ENCODE measurements around the gene IGLL1.

IGLL1 gene

DNA sequence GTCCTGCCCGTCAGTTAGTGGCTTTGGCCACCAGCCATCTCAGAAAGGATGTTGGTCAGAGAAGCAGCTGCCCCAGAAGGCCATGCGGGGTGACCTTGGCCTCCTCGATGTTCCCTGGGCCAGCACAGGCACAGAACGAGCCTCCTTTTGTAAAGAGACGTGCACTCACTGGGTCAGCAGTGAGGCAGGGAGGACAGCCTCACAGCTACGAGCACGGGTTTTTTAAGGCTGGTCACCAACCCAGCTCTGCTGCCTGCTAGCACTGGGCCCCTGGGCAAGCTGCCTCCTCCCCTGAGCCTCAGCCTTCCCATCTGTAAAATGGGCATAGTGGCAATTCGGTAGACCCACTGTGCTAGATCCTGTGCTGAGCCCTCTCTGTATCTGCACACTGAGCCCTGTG, 10.8 kb downstream of the IGLL1 start:
- TF ChIP-seq, protein P1, sequence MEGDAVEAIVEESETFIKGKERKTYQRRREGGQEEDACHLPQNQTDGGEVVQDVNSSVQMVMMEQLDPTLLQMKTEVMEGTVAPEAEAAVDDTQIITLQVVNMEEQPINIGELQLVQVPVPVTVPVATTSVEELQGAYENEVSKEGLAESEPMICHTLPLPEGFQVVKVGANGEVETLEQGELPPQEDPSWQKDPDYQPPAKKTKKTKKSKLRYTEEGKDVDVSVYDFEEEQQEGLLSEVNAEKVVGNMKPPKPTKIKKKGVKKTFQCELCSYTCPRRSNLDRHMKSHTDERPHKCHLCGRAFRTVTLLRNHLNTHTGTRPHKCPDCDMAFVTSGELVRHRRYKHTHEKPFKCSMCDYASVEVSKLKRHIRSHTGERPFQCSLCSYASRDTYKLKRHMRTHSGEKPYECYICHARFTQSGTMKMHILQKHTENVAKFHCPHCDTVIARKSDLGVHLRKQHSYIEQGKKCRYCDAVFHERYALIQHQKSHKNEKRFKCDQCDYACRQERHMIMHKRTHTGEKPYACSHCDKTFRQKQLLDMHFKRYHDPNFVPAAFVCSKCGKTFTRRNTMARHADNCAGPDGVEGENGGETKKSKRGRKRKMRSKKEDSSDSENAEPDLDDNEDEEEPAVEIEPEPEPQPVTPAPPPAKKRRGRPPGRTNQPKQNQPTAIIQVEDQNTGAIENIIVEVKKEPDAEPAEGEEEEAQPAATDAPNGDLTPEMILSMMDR (conservative IDR thresholded peaks at IDR 0.05; ENCODE audit: low read depth) = no peak
- H3K27ac ChIP-seq = no peak overlapping the region
- CTCF ChIA-PET = no interaction called here
- POLR2A ChIA-PET (ENCODE audit: low non-redundant PET) = no interaction called here
- no peak for DNase-seq (ENCODE audit: low spot score)

DNA sequence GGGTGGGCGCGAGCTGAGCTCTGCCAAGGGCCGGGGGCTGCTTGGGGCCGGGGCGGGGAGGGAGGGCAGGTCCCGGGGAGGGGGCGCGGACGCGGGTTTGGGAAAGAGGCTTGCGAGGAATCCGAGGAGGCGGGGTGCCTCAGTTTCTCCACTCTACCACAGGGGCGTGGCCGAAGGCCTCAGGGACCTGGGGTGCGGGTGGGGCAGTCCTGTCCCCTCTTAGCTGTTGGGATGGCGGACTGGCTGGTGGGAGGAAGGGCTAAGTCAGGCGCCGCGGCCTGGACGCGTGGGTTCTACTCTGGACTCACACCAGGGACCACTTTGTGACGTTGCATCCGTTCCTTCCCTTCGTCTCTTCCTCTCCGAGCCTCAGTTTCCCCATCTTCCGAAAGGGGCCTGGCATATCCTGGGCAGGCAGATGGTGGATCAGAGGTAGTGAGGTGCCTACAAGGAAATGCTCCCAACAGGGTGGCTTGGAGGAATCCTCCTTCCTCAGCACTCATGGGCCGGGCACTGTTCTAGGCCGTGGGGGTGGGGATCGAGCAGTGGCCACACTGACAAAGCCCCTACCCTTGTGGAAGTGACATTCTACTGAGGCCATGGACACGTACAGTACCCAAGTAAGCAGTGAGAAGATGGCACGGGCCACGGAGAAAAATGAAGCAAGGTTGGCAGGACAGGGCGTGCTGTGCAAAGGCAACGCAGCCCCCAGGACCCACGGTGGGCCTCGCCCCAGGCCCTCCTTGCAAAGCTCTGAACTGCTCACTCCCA, 13.2 kb downstream of the IGLL1 start:
- ChIA-PET CTCF (interaction anchor here (0.6 kb wide), 1 partner anchor 11 kb away, joined by 3 read pairs; no protein-coding TSS in a partner anchor), POLR2A (ENCODE audit: low non-redundant PET) (no interaction called here)
- no peak for DNase-seq (ENCODE audit: low spot score)
- no peak overlapping the region for H3K27ac ChIP-seq
- TF ChIP-seq, protein P1 (conservative IDR thresholded peaks at IDR 0.05; ENCODE audit: low read depth) = no peak

DNA sequence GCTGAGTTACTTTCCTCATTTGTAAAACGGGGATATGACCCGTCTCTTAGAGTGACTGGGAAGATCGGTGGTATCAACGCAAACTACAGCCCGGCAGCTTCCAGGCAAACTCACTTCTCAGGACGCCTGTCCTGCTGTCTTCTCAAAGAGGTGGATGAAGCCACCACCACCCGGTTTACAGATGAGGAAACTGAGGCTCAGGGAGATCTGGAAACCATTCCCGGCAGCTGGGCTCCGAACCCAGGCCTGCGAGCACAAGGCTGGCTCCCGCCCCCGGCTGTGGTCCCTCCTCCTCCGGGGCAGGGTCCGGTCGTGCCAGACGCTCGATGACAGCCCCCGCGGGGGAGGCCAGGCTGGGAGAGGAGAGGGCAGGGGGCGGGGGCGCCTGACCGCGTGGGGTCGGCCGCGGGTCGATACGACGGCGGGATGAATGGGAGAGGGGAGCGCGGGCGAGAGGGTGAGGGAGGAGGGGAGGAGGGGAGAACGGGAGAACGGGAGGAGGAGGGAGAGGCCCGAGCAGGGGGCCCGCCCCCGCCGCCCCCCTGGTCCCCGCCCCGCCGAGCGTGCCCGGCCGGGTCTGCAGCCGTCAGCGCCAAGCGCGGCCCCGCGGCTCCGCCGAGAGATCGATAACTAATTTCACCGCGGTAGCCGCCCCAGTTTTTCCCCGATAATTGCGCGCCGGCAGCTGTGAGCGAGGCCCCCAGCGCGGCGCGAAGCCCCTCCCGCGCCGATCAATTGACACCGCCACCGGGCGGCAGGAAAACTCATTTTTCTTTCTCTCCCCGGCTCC, 14.0 kb downstream of the IGLL1 start:
- no peak for DNase-seq (ENCODE audit: low spot score)
- TF ChIP-seq, protein P1 (conservative IDR thresholded peaks at IDR 0.05; ENCODE audit: low read depth) = no peak
- ChIA-PET CTCF (interaction anchor here (0.6 kb wide), 1 partner anchor 12 kb away, joined by 3 read pairs; no protein-coding TSS in a partner anchor), POLR2A (ENCODE audit: low non-redundant PET) (no interaction called here)
- no peak overlapping the region for H3K27ac ChIP-seq

DNA sequence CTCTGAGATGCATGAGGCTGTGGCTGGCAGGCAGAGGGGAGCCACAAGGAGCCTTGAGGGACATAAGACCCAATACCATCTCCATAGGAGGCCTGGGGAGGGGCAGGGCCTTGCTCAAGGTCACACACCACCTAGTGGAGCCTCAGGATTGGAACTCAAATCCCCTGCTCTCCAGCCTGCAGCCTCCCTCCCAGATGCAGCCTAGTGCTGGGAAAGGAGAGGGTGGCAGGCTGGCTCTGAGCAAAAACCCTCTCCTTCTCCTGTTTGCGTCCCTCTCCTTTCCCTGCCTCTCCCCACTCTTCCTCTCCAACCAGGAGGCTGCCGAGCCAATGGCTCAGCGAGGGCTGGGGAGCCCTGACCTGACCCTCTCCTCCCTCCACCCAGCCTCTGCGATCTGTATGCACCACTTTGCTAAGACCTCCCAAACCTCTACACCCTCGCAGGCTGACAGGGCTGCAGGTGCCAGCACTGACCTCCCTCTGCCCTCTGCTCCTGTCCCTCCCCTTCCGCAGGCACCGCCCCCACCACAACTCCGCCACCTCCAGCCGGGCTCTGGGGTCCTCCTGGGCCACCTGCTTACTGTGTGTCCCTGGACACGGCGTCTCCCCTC, 14.7 kb downstream of the IGLL1 start:
- CTCF ChIA-PET = no interaction called here
- POLR2A ChIA-PET (ENCODE audit: low non-redundant PET) = no interaction called here
- no peak for DNase-seq (ENCODE audit: low spot score)
- H3K27ac ChIP-seq = no peak overlapping the region
- TF ChIP-seq, protein P1 (conservative IDR thresholded peaks at IDR 0.05; ENCODE audit: low read depth) = no peak

DNA sequence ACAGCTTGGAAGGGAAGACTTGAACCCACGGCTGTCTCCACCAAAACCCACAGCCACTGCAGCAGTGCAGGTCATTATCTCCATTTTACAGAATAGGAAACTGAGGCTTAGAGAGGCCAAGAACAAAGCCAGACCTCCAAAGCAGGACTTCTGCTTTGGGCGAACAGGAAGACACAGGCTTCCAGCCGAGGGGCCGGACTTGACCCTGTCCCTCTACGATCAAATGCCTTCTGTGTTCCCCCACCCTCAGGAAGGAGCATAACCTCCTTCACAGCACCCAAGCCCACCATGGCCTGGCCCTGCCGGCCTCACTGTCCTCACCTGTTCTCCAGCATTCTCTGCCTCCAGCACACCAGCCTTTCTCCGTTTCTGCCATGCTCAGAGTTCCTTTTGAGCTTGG, 15.8 kb downstream of the IGLL1 start:
- DNase-seq (ENCODE audit: low spot score) = no peak
- ChIA-PET CTCF (no interaction called here), POLR2A (ENCODE audit: low non-redundant PET) (no interaction called here)
- TF ChIP-seq, protein P1 (conservative IDR thresholded peaks at IDR 0.05; ENCODE audit: low read depth) = no peak
- H3K27ac ChIP-seq = no peak overlapping the region

DNA sequence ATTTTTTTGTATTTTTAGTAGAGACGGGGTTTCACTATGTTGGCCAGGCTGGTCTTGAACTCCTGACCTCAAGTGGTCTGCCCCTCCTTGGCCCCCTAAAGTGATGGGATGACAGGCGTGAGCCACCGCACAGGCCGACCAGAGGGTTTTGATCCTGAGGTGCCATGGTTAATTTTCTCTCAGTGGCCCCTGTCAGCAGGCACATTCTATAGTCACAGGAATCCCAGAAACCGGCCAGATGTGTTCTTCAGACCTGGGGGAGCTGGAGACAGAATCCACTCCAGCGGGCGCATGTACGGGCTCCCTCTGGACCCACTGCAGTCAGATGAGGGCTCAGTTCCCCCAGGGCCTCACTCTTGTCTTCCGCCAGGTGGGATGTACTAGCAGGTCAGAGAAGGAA, 17.0 kb downstream of the IGLL1 start:
- no peak overlapping the region for H3K27ac ChIP-seq
- DNase-seq (ENCODE audit: low spot score) = no peak
- TF ChIP-seq, protein P1 (conservative IDR thresholded peaks at IDR 0.05; ENCODE audit: low read depth) = no peak
- POLR2A ChIA-PET (ENCODE audit: low non-redundant PET) = no interaction called here
- CTCF ChIA-PET = interaction anchor here (0.7 kb wide), 1 partner anchor 784 kb away, joined by 3 read pairs; no protein-coding TSS in a partner anchor
